CD4-positive, alpha-beta T cell treated with Interferon alpha-2 for 1 hour (primary cell): ENCODE data around the gene LGALSL.
A peak's percentile ranks its signal among the peaks of the same experiment; 100 is the strongest.

Experiments used
- DNase-seq, 2 donors: peaks; one replicate each; pipeline ENCODE4 v3.0.0-alpha.2; 2020 to 2022

LGALSL gene

GRCh38 chr2:64453770-64454385, at the start of gene LGALSL:
Gene LGALSL (plus strand): TSS chr2:64454162. CDS start chr2:64454546, 384 bp downstream.
- peak; percentile 16 to 47 for DNase-seq

DNA sequence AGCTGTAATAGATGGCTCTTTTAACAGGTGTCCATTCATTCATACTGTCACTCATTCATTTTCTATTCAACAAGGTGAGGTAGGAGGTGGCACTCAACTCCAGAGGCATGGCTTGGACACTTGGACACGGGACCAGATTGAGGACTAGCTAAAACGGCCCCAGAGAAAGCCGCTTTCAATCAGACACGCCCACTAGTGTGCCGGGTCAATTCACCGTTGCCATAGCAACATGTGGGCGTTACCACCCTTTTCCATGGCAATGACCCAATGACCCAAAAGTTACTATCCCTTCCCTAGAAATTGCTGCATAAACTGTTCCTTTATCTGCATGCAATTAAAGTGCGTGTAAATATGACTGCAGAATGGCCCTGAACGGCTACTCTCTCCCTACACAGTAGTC, 49.2 kb upstream of the LGALSL start:
- DNase-seq, result no peak

DNA sequence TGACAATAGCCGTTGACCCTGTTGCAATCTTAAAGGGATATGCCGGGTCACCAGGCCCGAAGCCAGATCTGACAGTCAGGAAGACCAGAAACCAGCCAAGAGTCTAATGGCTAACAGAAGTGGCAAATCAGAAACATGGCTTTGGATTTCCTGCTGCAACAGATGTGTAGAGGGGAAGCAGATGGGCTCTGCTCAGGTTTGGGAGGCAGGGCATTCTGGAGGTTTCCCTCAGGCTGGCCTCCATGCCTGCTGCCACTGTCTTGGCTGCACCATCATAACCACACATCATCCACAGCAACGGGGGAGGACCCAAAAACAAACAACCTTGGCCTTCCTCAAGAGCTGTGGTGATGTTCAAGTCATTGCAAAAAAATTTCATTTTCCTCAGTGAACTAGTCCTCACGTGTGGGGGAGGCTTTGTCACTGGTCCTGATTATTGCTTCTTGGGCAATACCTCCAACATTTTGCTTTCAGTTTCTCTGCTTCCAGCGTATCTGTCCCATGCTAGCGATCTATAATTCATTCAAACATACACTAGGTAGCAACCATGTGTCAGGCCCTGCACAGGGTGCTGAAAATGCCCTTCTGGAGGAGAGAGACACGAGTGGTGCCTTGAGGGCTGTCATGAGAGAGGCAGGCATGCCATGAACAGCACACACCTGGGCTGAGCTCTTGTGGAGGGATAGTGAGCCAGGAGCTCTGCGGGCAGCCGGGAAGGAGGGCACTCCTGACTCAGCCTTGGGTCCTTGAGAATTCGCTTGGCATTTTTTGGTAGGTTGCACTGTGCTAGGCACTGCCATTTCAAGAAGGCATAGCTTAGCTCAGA, 48.2 kb upstream of the LGALSL start:
- no peak for DNase-seq

DNA sequence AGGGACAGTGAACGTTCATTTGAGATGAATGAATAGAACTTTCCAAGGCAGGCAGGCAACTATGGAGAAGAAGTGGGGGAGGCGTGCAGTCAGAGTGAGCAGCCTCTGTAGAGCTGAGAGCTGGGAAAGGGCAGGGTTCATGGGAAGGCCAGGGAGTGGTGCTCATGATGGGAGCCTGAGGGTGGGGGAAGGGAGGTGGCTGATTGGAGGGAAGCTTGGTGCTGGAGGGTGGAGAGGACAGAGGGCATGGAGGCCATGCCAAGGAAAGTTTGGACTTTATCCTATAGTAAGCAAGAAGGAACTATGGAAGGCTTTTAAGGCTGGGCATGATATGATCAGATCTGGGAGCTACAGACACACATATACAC, 47.6 kb upstream of the LGALSL start:
- no peak for DNase-seq

GRCh38 chr2:64408031-64408430, 45.9 kb upstream of the LGALSL start:
- DNase-seq, result no peak

- DNase-seq, result no peak
These were observed 43.3 kb upstream of the LGALSL start for GRCh38 chr2:64410671-64411070.

- DNase-seq, result no peak
These were observed 41.3 kb upstream of the LGALSL start for GRCh38 chr2:64412671-64413070.

GRCh38 chr2:64414736-64415435, 39.1 kb upstream of the LGALSL start:
- no peak for DNase-seq

GRCh38 chr2:64417624-64418023, 36.3 kb upstream of the LGALSL start:
- DNase-seq, result no peak

GRCh38 chr2:64419596-64420165, 34.3 kb upstream of the LGALSL start:
- no peak for DNase-seq

- no peak for DNase-seq
These were observed 33.3 kb upstream of the LGALSL start for GRCh38 chr2:64420677-64421076.

- DNase-seq, result no peak
These were observed 32.8 kb upstream of the LGALSL start for GRCh38 chr2:64421201-64421600.

DNA sequence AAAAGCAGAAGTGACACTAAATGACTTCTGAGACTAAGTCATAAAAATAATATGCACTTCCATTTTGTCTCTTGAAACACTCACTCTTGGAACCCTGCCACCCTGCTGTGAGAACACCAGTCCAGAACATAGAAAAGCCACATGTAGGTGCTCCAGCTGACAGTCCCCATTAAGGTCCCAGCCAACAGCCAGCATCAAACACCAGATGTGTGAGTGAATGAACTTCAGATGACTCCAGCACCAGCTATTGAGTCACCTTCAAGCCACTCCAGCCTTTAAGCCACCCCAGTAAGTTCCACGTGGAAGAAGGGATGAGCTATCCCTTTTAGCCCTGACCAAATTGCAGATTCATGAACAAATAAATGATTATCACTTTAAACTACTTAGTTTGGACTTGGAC, 31.5 kb upstream of the LGALSL start:
- no peak for DNase-seq

DNA sequence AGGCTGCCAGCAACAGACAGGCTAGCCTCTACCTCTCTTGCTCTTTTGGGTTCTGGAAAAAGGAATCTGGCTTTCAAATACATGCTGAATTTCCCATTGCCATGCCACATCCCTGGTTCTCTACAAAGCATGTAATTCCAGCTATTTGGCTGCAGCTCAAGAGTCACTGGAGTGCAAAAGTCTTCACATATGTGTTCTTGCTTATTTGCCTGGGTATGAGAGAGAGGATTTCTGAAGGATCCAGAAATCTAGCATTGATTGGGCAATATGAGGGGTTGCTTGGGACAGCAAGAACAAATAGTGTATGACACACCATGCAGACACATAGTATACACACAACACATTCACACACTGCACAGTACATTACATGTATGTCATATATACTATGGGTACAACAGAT, 30.7 kb upstream of the LGALSL start:
- DNase-seq, result no peak

- no peak for DNase-seq
These were observed 29.5 kb upstream of the LGALSL start for GRCh38 chr2:64424416-64424987.

GRCh38 chr2:64426183-64426952, 27.6 kb upstream of the LGALSL start:
- DNase-seq, result no peak

DNA sequence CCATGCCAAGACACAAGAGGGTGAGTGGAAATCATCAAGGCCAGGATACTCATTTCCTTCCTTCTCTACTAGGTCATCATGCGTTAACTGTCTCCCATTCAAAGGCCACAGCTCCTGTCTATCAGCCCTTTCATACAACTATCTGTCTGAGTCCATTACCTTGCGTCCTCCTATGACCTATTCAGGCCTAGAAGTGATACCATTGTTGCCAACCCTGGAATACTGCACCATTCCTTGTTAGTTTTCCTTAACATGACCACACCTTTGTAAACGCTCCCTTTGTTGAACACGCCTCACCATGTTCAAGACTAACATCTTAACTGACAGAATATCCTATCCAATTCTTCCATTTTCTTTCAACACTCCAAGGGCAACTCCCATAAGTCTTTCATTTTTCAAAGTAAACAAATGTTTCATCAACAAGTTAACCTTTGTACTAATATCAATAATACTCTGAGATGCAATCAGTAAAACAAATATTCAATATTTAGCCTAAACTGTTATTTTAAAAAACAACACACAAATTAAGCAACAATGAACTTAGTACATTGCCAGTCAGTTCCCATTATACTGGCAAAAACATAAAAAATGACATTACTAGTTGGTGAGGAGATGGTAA, 19.8 kb upstream of the LGALSL start:
- no peak for DNase-seq

GRCh38 chr2:64437883-64438282, 16.1 kb upstream of the LGALSL start:
- no peak for DNase-seq

GRCh38 chr2:64439194-64439593, 14.8 kb upstream of the LGALSL start:
- DNase-seq, result no peak

GRCh38 chr2:64440843-64441242, 13.1 kb upstream of the LGALSL start:
- no peak for DNase-seq

GRCh38 chr2:64442277-64442676, 11.7 kb upstream of the LGALSL start:
- no peak for DNase-seq
